SH-SY5Y (cell line): ENCODE data around the gene ACVR1C.

ENCODE experiments used
- GATA2 ChIP-seq: IDR thresholded peaks from 2 replicates; pipeline ENCODE4 v1.6.1; 2011; ENCODE audit warnings: mild to moderate bottlenecking, low read depth, low read length
- GATA3 ChIP-seq: IDR thresholded peaks from 2 replicates; pipeline ENCODE4 v1.6.1; 2011; ENCODE audit warnings: low read depth, mild to moderate bottlenecking, low read length, moderate library complexity

DNA sequence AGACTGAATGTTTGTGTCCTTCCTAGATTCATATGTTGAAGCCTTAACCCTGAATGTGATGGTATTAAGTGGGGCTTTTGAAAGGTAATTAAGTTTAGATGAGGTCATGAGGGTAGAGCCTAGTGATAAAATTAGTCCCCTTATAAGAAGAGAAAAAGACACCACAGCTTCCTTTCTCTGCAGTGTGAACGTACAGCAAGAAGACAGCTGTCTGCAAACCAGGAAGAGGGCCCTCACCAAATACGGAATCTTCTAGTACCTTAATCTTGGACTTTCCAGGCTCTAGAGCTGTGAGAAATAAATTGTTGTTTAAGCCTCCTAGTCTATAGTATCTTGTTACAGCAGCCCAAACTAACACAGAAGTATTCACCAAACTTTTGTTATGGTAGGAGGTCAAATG lies 127.6 kb downstream of the ACVR1C start:
- TF ChIP-seq GATA2 = no peak
- no peak for TF ChIP-seq GATA3
